K562 (cell line): ENCODE data around the gene PFDN2. TPM values are rescaled to one million over a fixed set of nuclear protein-coding genes. Genes with fewer than 3 reads are reported as not detected.

ENCODE experiments used
- ATAC-seq: fragments of 200-7000 bp; cut with Tn5 transposase; 3 replicates; pipeline ENCODE4 v1.9.1; 2020; ENCODE audit warnings: moderate library complexity
- BruUV-seq: library from RNA; stranded (reverse); fragments of 400-500 nt; replicated peaks from 2 replicates; lab custom pipeline; 2021; lab: Mats Ljungman, UMichigan
- CTCF ChIA-PET: fragments of 300-600 bp; formaldehyde crosslinking; extraction: SDS; loops from one replicate; lab custom pipeline; 2021; ENCODE audit warnings: low intra/inter-chr PET ratio; lab: Yijun Ruan, JAX
- POLR2A ChIA-PET: fragments of 300-600, 350-650 bp; sonication (Branson Sonifier 250); formaldehyde crosslinking; extraction: SDS; loops from one replicate; lab custom pipeline; 2021; ENCODE audit warnings: antibody characterized with exemption, inconsistent platforms; lab: Yijun Ruan, JAX
- DNase-seq, 4 experiments: peaks; one replicate each; pipeline versions ENCODE4 v3.0.0 to v3.0.0-alpha.2; 2011 to 2018; ENCODE audit warnings: low spot score in 3 of 4, mixed read lengths in 3 of 4; ENCODE audit errors: extremely low read depth in 1 of 4
- FAIRE-seq: peaks from 2 replicates; lab custom pipeline; 2011; peaks lifted over from hg19 to GRCh38; lab: Jason Lieb, UNC
- H2AFZ ChIP-seq: 2 replicates; pipeline ENCODE4 v1.6.0; 2011; ENCODE audit warnings: low read depth, low read length, control low read depth, inconsistent platforms
- H3K27ac ChIP-seq: fragments of 200-600 bp; 3 replicates; pipeline ENCODE4 v1.8.0; 2011; ENCODE audit warnings: low read depth, mild to moderate bottlenecking, control low read depth, inconsistent platforms, low read length, moderate library complexity, mixed read lengths; ENCODE audit errors: extremely low read depth
- H3K27me3 ChIP-seq, 2 experiments: fragments of 300-600 bp in 1 of 2; 2 replicates in 1 of 2; 3 replicates in 1 of 2; pipeline versions ENCODE4 v1.6.0 to v1.8.0; 2011; ENCODE audit warnings: inconsistent platforms in 2 of 2, low read length in 2 of 2, mild to moderate bottlenecking in 1 of 2, mixed read lengths in 1 of 2, moderate library complexity in 1 of 2; ENCODE audit not compliant: control insufficient read depth in 2 of 2, insufficient read depth in 2 of 2
- H3K36me3 ChIP-seq: fragments of 300-600 bp; 3 replicates; pipeline ENCODE4 v1.8.0; 2011; ENCODE audit warnings: mild to moderate bottlenecking, low read length, inconsistent platforms; ENCODE audit not compliant: control insufficient read depth, insufficient read depth
- H3K4me1 ChIP-seq, 2 experiments: fragments of 200-600 bp in 1 of 2; replicated peaks in 1 of 2; 2 replicates in 1 of 2; 3 replicates in 1 of 2; pipeline versions ENCODE4 v1.5.1 to v1.8.0; 2011; ENCODE audit warnings: inconsistent platforms in 2 of 2, low read length in 2 of 2, mild to moderate bottlenecking in 1 of 2, mixed read lengths in 1 of 2, moderate library complexity in 1 of 2; ENCODE audit not compliant: control insufficient read depth in 2 of 2, insufficient read depth in 2 of 2
- H3K4me2 ChIP-seq: 2 replicates; pipeline ENCODE4 v1.6.1; 2011; ENCODE audit warnings: low read length, control low read depth, inconsistent platforms, mixed read lengths; ENCODE audit not compliant: insufficient read depth
- H3K4me3 ChIP-seq: fragments of 200-600 bp; sonication (generic), shearing (Covaris generic); 2 replicates; pipeline ENCODE4 v1.5.1; 2016; ENCODE audit warnings: control low read depth, inconsistent platforms
- H3K79me2 ChIP-seq: fragments of 200-600 bp; 3 replicates; pipeline ENCODE4 v1.8.0; 2011; ENCODE audit warnings: low read length, inconsistent platforms; ENCODE audit not compliant: control insufficient read depth, insufficient read depth
- H3K9ac ChIP-seq, 2 experiments: 2 replicates each; pipeline versions ENCODE4 v1.6.0 to v1.6.1; 2011; ENCODE audit warnings: low read depth in 2 of 2, low read length in 2 of 2, control low read depth in 1 of 2, inconsistent platforms in 1 of 2, mild to moderate bottlenecking in 1 of 2, mixed read lengths in 1 of 2; ENCODE audit not compliant: insufficient read depth in 1 of 2
- H3K9me1 ChIP-seq: one replicate; pipeline ENCODE4 v1.6.0; 2011; ENCODE audit warnings: inconsistent platforms, mild to moderate bottlenecking, low read length, moderate library complexity; ENCODE audit not compliant: control insufficient read depth, insufficient read depth
- H3K9me3 ChIP-seq: replicated peaks from 2 replicates; pipeline ENCODE4 v1.5.1; 2011; ENCODE audit warnings: low read depth, low read length, inconsistent platforms; ENCODE audit not compliant: control insufficient read depth, insufficient read depth
- H4K20me1 ChIP-seq: replicated peaks from 2 replicates; pipeline ENCODE4 v1.6.1; 2011; ENCODE audit warnings: low read length, inconsistent platforms, mixed read lengths; ENCODE audit not compliant: control insufficient read depth, insufficient read depth
- ATF3 ChIP-seq, 2 experiments: fragments of 450-650 bp in 1 of 2; sonication (generic) in 1 of 2; formaldehyde crosslinking in 1 of 2; IDR thresholded peaks in 1 of 2; conservative IDR thresholded peaks in 1 of 2; 2 replicates each; pipeline versions ENCODE4 v1.6.1 to v1.8.1; 2016 to 2023; ENCODE audit warnings: mild to moderate bottlenecking in 2 of 2, moderate library complexity in 2 of 2, inconsistent platforms in 1 of 2, missing genetic modification reagents in 1 of 2
- ELK3 ChIP-seq: fragments of 450-650 bp; formaldehyde crosslinking; IDR thresholded peaks from 2 replicates; pipeline ENCODE4 v1.4.0; 2020; ENCODE audit warnings: mild to moderate bottlenecking
- FOSL1 ChIP-seq: fragments of 200-800 bp; sonication (Bioruptor generic); conservative IDR thresholded peaks from 2 replicates; pipeline ENCODE4 v1.6.1; 2016; ENCODE audit warnings: missing genetic modification characterization, missing compliant biosample characterization
- KDM1A ChIP-seq, 2 experiments: fragments of 450-650 bp; IDR thresholded peaks; 2 replicates each; pipeline ENCODE4 v1.6.1; 2016; ENCODE audit warnings: mild to moderate bottlenecking in 2 of 2
- WGBS: fragments of 100-300 bp; shearing (Covaris generic); methylation state at CpG from one replicate; pipeline ENCODE4 v1.1.6; 2016; ENCODE audit warnings: low coverage, mixed read lengths; ENCODE audit not compliant: insufficient coverage; ENCODE audit errors: missing lambda C conversion rate; 5-methylcytosine and 5-hydroxymethylcytosine counted together
- in situ Hi-C: fragments of 300-500 bp; cut with MboI; formaldehyde crosslinking; loops from 4 replicates; pipeline ENCODE4 v1.15.0; 2018; ENCODE audit warnings: inconsistent platforms, mixed read lengths
- intact Hi-C: fragments of 100-400 bp; cut with micrococcal nuclease; formaldehyde crosslinking; loops from 2 replicates; pipeline ENCODE4 v1.14.2; 2022
- polyA plus RNA-seq, 8 experiments: library from polyadenylated mRNA; depleted of rRNA in 4 of 8; stranded (reverse) in 5 of 8; unstranded in 3 of 8; fragments of >200 nt; fragmentation: Nextera tagmentation in 2 of 8; fragmentation: Illumina TruSeq in 1 of 8; extraction: Ambion mirVana in 2 of 8; extraction: Trizol in 1 of 8; gene quantifications; 2 replicates each; pipeline versions ENCODE4 v1.2.1 to v1.2.3, GENCODE V29; 2011 to 2014; ENCODE audit warnings: inconsistent platforms in 1 of 8, missing spikeins in 1 of 8
- total RNA-seq, 7 experiments: library from RNA; depleted of rRNA in 6 of 7; stranded (reverse); fragments of >200 nt in 6 of 7; fragmentation: Illumina TruSeq in 2 of 7; extraction: Trizol in 2 of 7; gene quantifications; 2 replicates each; pipeline versions ENCODE4 v1.2.1 to v1.2.3, GENCODE V29; 2011 to 2021; ENCODE audit warnings: low replicate concordance in 1 of 7
- TF ChIP-seq, protein P1 (sequence below): fragments of 450-650 bp; formaldehyde crosslinking; IDR thresholded peaks from 2 replicates; pipeline ENCODE4 v1.4.0; 2020; ENCODE audit warnings: mild to moderate bottlenecking, moderate library complexity

Gene PFDN2
- total and polyA plus RNA-seq, 9 of the 15 experiments (the other 6 are each of a cell fraction or from before 2014, with no cell fraction given), result 50.2 to 361 (median 144) TPM

GRCh38 chr1:161092621-161093028 is 25.2 kb downstream of the PFDN2 start (continued):
- TF ChIP-seq ELK3 (CRISPR knock-in tag) (no peak), FOSL1 (tag) (0 out of 2 replicates have a peak, but pooled peaks have one; percentile 20), ATF3 (IDR thresholded peaks at IDR 0.05) (peak; percentile 54; the same call in 1 of the 2 replicates), ATF3 (CRISPR knock-in tag; conservative IDR thresholded peaks at IDR 0.05) (no peak), KDM1A (IDR thresholded peaks at IDR 0.05) (0 out of 4 replicates have a peak, but pooled peaks of 1 of the 2 experiments have one; percentile 42)
- TF ChIP-seq, all 486 proteins: peak for 6

DNA sequence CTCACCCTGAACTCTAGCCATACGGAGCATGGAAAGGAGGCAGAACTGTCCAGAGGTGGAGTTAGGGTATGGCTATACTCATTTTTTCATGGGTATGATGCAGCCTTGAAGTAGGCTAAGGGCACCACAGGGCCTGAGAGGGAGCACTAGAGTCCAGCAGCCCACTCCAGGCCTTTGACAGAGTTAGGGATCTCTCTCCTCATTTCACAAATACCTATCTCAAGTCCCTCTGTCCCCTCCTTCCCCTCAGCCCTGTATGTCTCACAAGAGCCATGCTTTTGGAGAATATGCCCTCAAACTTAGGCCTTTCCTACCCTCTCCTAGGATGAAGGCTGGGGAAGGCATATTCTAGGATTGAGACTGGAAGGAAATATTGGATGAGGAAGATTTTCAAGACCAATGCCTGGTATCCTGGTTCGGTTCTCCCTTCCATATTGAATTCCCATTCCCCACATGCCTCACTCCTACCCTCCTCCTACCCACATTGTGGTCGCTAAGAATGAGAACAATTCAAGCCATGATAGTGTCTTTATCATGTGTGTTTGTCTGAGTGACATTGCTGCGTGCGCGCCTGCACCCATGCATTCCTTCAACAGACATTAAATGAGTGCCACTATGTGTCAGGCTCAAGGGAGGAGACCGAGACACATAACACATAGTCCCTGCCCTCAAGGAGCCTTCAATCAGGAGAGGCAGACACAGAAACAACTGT is 25.9 kb downstream of the PFDN2 start:
- H2AFZ ChIP-seq, result no peak overlapping the region
- no peaks in the 10 kb centered on the region for H3K9me1 ChIP-seq
- peaks cover 0 to 5% of the 10 kb centered on the region in 2 experiments; a peak in 2 of 5 replicates for H3K4me1 ChIP-seq
- DNase-seq (no peak), ATAC-seq (no peak), FAIRE-seq (no peak)
- BruUV-seq, result no TSS peak
- H4K20me1 ChIP-seq, result no peaks in the 10 kb centered on the region
- WGBS, result 45% methylated on average over 7 of the region's 7 CpGs
- H3K9ac ChIP-seq, result no peak overlapping the region
- no peak overlapping the region for H3K27ac ChIP-seq
- H3K4me3 ChIP-seq, result no peak overlapping the region
- intact Hi-C loops, result no loop called here
- no peak overlapping the region for H3K4me2 ChIP-seq
- H3K79me2 ChIP-seq, result no peaks in the 10 kb centered on the region
- H3K27me3 ChIP-seq, result no peaks in the 10 kb centered on the region
- no peaks in the 10 kb centered on the region for H3K36me3 ChIP-seq
- 0 out of 2 replicates have a peak, but pooled peaks cover 3% of the 10 kb centered on the region for H3K9me3 ChIP-seq
- ChIA-PET POLR2A (no interaction called here), CTCF (no interaction called here)
- TF ChIP-seq, protein P1, sequence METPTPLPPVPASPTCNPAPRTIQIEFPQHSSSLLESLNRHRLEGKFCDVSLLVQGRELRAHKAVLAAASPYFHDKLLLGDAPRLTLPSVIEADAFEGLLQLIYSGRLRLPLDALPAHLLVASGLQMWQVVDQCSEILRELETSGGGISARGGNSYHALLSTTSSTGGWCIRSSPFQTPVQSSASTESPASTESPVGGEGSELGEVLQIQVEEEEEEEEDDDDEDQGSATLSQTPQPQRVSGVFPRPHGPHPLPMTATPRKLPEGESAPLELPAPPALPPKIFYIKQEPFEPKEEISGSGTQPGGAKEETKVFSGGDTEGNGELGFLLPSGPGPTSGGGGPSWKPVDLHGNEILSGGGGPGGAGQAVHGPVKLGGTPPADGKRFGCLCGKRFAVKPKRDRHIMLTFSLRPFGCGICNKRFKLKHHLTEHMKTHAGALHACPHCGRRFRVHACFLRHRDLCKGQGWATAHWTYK (CRISPR knock-in tag), result no peak
- in situ Hi-C loops, result loop anchor here (10.0 to 25.0 kb wide), 2 partner anchors 97 to 255 kb away; no protein-coding TSS in a partner anchor
